ENCODE results near the gene SLC12A7. TPM values are rescaled to one million over a fixed set of nuclear protein-coding genes. Genes with fewer than 3 reads are reported as not detected.

SLC12A7 gene
- total and polyA plus RNA-seq, 2 of the 13 experiments (the other 11 are each of a cell fraction or from before 2014, with no cell fraction given) = 14.0 to 18.5 TPM

DNA sequence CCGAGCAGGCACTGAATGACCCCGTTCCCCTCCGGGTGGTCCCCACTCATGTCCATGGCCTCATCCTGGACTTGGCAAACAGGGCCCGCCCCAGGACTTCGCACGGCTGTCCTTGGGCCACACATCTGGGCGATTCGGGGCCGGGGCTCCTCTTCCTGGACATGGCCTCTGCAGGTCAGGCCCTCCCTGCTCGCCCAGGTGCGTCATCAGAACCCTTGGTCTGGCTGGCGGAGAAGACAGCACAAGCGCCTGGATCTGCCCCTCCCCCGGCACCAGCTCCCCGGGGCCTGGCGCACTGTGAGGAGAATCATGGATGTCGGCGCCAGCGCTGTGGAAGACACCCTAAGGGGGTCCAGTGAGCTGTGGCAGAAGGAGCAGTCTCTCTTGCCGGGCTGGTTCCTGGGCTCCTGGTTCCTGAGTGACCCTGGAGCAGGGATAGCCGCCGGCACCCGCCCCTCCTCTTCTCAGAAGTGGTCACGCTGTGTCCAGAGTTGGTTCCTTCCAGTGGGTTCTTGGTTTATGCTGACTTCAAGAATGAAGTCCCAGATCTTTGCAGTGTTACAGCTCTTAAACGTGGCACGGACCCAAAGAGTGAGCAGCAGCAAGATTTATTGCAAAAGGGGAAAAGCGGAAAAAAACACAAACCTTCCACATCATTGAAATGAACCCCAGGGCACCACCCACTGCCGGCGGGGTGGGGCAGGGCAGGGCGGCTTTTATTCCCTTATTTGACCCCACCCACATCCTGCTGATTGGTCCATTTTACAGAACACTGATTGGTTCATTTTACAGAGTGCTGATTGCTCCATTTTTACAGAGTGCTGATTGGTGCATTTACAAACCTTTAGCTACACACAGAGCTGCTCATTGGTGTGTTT, 25.9 kb upstream of the SLC12A7 start (continued):
- TF ChIP-seq, protein P1, sequence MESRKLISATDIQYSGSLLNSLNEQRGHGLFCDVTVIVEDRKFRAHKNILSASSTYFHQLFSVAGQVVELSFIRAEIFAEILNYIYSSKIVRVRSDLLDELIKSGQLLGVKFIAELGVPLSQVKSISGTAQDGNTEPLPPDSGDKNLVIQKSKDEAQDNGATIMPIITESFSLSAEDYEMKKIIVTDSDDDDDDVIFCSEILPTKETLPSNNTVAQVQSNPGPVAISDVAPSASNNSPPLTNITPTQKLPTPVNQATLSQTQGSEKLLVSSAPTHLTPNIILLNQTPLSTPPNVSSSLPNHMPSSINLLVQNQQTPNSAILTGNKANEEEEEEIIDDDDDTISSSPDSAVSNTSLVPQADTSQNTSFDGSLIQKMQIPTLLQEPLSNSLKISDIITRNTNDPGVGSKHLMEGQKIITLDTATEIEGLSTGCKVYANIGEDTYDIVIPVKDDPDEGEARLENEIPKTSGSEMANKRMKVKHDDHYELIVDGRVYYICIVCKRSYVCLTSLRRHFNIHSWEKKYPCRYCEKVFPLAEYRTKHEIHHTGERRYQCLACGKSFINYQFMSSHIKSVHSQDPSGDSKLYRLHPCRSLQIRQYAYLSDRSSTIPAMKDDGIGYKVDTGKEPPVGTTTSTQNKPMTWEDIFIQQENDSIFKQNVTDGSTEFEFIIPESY (CRISPR knock-in tag; IDR thresholded peaks at IDR 0.05) = peak; percentile 78
- TF ChIP-seq, protein P2, sequence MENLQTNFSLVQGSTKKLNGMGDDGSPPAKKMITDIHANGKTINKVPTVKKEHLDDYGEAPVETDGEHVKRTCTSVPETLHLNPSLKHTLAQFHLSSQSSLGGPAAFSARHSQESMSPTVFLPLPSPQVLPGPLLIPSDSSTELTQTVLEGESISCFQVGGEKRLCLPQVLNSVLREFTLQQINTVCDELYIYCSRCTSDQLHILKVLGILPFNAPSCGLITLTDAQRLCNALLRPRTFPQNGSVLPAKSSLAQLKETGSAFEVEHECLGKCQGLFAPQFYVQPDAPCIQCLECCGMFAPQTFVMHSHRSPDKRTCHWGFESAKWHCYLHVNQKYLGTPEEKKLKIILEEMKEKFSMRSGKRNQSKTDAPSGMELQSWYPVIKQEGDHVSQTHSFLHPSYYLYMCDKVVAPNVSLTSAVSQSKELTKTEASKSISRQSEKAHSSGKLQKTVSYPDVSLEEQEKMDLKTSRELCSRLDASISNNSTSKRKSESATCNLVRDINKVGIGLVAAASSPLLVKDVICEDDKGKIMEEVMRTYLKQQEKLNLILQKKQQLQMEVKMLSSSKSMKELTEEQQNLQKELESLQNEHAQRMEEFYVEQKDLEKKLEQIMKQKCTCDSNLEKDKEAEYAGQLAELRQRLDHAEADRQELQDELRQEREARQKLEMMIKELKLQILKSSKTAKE (CRISPR knock-in tag; IDR thresholded peaks at IDR 0.05; ENCODE audit: borderline replicate concordance) = no peak
- no peak for TF ChIP-seq NR2F1 (CRISPR knock-in tag; IDR thresholded peaks at IDR 0.05)
- peak; percentile 9; the same call in 1 of the 2 replicates for TF ChIP-seq POLR2AphosphoS5 (IDR thresholded peaks at IDR 0.05; ENCODE audit: low read depth, low read length)
- no peak for TF ChIP-seq HNF4G (IDR thresholded peaks at IDR 0.05; ENCODE audit: borderline replicate concordance, low read depth, low read length)
- no peak for TF ChIP-seq HNF4G (CRISPR knock-in tag; IDR thresholded peaks at IDR 0.05; ENCODE audit: borderline replicate concordance, low read depth)
- TF ChIP-seq GABPB1 (CRISPR knock-in tag; IDR thresholded peaks at IDR 0.05) = 0 out of 2 replicates have a peak, but pooled peaks have one; percentile 12
- no peak for TF ChIP-seq ZNF329 (CRISPR knock-in tag; IDR thresholded peaks at IDR 0.05; ENCODE audit: low read depth)
- TF ChIP-seq, protein P3, sequence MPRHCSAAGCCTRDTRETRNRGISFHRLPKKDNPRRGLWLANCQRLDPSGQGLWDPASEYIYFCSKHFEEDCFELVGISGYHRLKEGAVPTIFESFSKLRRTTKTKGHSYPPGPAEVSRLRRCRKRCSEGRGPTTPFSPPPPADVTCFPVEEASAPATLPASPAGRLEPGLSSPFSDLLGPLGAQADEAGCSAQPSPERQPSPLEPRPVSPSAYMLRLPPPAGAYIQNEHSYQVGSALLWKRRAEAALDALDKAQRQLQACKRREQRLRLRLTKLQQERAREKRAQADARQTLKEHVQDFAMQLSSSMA (CRISPR knock-in tag; IDR thresholded peaks at IDR 0.05) = no peak
- no peak for TF ChIP-seq PHF21A (CRISPR knock-in tag; IDR thresholded peaks at IDR 0.05)
- peak; percentile 82 to 85 for TF ChIP-seq MAFK (conservative IDR thresholded peaks at IDR 0.05 in 1 of 2, IDR thresholded peaks at IDR 0.05 in 1 of 2; ENCODE audit: low read length in 2 of 2)
- no peak for TF ChIP-seq ZEB1 (IDR thresholded peaks at IDR 0.05; ENCODE audit: insufficient replicate concordance, low read depth)
- TF ChIP-seq, protein P4, sequence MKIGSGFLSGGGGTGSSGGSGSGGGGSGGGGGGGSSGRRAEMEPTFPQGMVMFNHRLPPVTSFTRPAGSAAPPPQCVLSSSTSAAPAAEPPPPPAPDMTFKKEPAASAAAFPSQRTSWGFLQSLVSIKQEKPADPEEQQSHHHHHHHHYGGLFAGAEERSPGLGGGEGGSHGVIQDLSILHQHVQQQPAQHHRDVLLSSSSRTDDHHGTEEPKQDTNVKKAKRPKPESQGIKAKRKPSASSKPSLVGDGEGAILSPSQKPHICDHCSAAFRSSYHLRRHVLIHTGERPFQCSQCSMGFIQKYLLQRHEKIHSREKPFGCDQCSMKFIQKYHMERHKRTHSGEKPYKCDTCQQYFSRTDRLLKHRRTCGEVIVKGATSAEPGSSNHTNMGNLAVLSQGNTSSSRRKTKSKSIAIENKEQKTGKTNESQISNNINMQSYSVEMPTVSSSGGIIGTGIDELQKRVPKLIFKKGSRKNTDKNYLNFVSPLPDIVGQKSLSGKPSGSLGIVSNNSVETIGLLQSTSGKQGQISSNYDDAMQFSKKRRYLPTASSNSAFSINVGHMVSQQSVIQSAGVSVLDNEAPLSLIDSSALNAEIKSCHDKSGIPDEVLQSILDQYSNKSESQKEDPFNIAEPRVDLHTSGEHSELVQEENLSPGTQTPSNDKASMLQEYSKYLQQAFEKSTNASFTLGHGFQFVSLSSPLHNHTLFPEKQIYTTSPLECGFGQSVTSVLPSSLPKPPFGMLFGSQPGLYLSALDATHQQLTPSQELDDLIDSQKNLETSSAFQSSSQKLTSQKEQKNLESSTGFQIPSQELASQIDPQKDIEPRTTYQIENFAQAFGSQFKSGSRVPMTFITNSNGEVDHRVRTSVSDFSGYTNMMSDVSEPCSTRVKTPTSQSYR (CRISPR knock-in tag; IDR thresholded peaks at IDR 0.05; ENCODE audit: borderline replicate concordance) = 0 out of 2 replicates have a peak, but pooled peaks have one; percentile 10
- no peak for TF ChIP-seq HNRNPUL1 (IDR thresholded peaks at IDR 0.05; ENCODE audit: low read depth, low read length)
- TF ChIP-seq, protein P5, sequence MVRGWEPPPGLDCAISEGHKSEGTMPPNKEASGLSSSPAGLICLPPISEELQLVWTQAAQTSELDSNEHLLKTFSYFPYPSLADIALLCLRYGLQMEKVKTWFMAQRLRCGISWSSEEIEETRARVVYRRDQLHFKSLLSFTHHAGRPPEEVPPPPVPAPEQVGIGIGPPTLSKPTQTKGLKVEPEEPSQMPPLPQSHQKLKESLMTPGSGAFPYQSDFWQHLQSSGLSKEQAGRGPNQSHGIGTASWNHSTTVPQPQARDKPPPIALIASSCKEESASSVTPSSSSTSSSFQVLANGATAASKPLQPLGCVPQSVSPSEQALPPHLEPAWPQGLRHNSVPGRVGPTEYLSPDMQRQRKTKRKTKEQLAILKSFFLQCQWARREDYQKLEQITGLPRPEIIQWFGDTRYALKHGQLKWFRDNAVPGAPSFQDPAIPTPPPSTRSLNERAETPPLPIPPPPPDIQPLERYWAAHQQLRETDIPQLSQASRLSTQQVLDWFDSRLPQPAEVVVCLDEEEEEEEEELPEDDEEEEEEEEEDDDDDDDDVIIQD (CRISPR knock-in tag; IDR thresholded peaks at IDR 0.05; ENCODE audit: low read depth) = 0 out of 2 replicates have a peak, but pooled peaks have one; percentile 4
- no peak for TF ChIP-seq SNAPC2 (CRISPR knock-in tag; IDR thresholded peaks at IDR 0.05)
- TF ChIP-seq ZNF589 (CRISPR knock-in tag; conservative IDR thresholded peaks at IDR 0.05) = no peak
- TF ChIP-seq ZNF788 (CRISPR knock-in tag; IDR thresholded peaks at IDR 0.05; ENCODE audit: borderline replicate concordance) = no peak
- TF ChIP-seq MAFF (IDR thresholded peaks at IDR 0.05; ENCODE audit: low read depth, low read length) = peak; percentile 85
